ENCODE data around the gene TNFRSF21.

- TF ChIP-seq POLR2A (IDR thresholded peaks at IDR 0.05; ENCODE audit: low read depth, low read length) (no peak), POLR2AphosphoS5 (IDR thresholded peaks at IDR 0.05; ENCODE audit: low read depth, low read length) (no peak)
Measured at GRCh38 chr6:47275640-47276039, 34.1 kb downstream of the TNFRSF21 start.

All from GM12892 (cell line).